WTC11 (cell line): Measurements from ENCODE around the gene ATG7.

ENCODE experiments used
- CREB1 ChIP-seq: sonication (generic); formaldehyde crosslinking; IDR thresholded peaks from 2 replicates; pipeline ENCODE4 v1.8.0; 2023; ENCODE audit warnings: mild to moderate bottlenecking, missing genetic modification reagents
- ETV6 ChIP-seq: sonication (generic); formaldehyde crosslinking; IDR thresholded peaks from 2 replicates; pipeline ENCODE4 v1.8.1; 2022; ENCODE audit warnings: mild to moderate bottlenecking, missing genetic modification reagents
- FOXK1 ChIP-seq: sonication (generic); formaldehyde crosslinking; IDR thresholded peaks from 2 replicates; pipeline ENCODE4 v1.8.0; 2022; ENCODE audit warnings: mild to moderate bottlenecking, moderate library complexity, missing genetic modification reagents
- SP1 ChIP-seq: sonication (generic); formaldehyde crosslinking; conservative IDR thresholded peaks from 2 replicates; pipeline ENCODE4 v1.8.1; 2022; ENCODE audit warnings: missing genetic modification reagents
- ZNF317 ChIP-seq: sonication (generic); formaldehyde crosslinking; IDR thresholded peaks from 2 replicates; pipeline ENCODE4 v1.8.1; 2023; ENCODE audit warnings: low read depth, mild to moderate bottlenecking, moderate library complexity, missing genetic modification reagents, borderline replicate concordance
- TF ChIP-seq, protein P1 (sequence below): sonication (generic); formaldehyde crosslinking; IDR thresholded peaks from 2 replicates; pipeline ENCODE4 v1.8.0; 2023; ENCODE audit warnings: missing genetic modification reagents
- TF ChIP-seq, protein P2 (sequence below): sonication (generic); formaldehyde crosslinking; IDR thresholded peaks from 2 replicates; pipeline ENCODE4 v1.8.0; 2023; ENCODE audit warnings: mild to moderate bottlenecking, missing genetic modification reagents
- TF ChIP-seq, protein P3 (sequence below): fragments of 200-600 bp; IDR thresholded peaks from 2 replicates; pipeline ENCODE4 v1.8.0; 2022; ENCODE audit warnings: antibody characterized with exemption
- TF ChIP-seq, protein P4 (sequence below): sonication (generic); formaldehyde crosslinking; IDR thresholded peaks from 2 replicates; pipeline ENCODE4 v1.8.0; 2022; ENCODE audit warnings: mild to moderate bottlenecking, missing genetic modification reagents
- TF ChIP-seq, protein P5 (sequence below): sonication (generic); formaldehyde crosslinking; IDR thresholded peaks from 2 replicates; pipeline ENCODE4 v1.8.1; 2022; ENCODE audit warnings: low read depth, missing genetic modification reagents, borderline replicate concordance

DNA sequence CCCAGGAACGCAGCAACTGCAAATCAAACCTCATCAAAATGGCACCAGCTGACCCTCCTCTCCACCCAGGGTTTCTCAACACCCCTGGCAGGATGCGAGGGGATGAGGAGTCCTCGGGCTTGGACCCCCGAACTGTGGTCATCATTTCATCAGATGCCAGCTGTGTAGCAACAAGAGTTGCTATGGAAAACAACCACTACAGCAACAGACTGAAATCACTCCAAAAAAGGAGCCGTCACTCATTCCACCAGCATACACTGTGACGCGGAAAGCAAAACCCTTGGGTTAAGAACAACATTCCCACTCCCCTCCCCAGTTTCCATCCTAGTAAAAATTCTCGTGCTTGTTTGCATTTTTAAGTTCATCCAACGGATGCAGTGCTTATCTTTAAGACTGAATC is 331.4 kb downstream of the ATG7 start:
- TF ChIP-seq SP1 (CRISPR knock-in tag), result no peak
- TF ChIP-seq, protein P1, sequence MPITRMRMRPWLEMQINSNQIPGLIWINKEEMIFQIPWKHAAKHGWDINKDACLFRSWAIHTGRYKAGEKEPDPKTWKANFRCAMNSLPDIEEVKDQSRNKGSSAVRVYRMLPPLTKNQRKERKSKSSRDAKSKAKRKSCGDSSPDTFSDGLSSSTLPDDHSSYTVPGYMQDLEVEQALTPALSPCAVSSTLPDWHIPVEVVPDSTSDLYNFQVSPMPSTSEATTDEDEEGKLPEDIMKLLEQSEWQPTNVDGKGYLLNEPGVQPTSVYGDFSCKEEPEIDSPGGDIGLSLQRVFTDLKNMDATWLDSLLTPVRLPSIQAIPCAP (CRISPR knock-in tag), result no peak
- TF ChIP-seq, protein P2, sequence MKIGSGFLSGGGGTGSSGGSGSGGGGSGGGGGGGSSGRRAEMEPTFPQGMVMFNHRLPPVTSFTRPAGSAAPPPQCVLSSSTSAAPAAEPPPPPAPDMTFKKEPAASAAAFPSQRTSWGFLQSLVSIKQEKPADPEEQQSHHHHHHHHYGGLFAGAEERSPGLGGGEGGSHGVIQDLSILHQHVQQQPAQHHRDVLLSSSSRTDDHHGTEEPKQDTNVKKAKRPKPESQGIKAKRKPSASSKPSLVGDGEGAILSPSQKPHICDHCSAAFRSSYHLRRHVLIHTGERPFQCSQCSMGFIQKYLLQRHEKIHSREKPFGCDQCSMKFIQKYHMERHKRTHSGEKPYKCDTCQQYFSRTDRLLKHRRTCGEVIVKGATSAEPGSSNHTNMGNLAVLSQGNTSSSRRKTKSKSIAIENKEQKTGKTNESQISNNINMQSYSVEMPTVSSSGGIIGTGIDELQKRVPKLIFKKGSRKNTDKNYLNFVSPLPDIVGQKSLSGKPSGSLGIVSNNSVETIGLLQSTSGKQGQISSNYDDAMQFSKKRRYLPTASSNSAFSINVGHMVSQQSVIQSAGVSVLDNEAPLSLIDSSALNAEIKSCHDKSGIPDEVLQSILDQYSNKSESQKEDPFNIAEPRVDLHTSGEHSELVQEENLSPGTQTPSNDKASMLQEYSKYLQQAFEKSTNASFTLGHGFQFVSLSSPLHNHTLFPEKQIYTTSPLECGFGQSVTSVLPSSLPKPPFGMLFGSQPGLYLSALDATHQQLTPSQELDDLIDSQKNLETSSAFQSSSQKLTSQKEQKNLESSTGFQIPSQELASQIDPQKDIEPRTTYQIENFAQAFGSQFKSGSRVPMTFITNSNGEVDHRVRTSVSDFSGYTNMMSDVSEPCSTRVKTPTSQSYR (CRISPR knock-in tag), result no peak
- no peak for TF ChIP-seq ETV6 (CRISPR knock-in tag)
- TF ChIP-seq, protein P3, sequence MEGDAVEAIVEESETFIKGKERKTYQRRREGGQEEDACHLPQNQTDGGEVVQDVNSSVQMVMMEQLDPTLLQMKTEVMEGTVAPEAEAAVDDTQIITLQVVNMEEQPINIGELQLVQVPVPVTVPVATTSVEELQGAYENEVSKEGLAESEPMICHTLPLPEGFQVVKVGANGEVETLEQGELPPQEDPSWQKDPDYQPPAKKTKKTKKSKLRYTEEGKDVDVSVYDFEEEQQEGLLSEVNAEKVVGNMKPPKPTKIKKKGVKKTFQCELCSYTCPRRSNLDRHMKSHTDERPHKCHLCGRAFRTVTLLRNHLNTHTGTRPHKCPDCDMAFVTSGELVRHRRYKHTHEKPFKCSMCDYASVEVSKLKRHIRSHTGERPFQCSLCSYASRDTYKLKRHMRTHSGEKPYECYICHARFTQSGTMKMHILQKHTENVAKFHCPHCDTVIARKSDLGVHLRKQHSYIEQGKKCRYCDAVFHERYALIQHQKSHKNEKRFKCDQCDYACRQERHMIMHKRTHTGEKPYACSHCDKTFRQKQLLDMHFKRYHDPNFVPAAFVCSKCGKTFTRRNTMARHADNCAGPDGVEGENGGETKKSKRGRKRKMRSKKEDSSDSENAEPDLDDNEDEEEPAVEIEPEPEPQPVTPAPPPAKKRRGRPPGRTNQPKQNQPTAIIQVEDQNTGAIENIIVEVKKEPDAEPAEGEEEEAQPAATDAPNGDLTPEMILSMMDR, result no peak
- TF ChIP-seq CREB1 (CRISPR knock-in tag), result no peak
- TF ChIP-seq, protein P4, sequence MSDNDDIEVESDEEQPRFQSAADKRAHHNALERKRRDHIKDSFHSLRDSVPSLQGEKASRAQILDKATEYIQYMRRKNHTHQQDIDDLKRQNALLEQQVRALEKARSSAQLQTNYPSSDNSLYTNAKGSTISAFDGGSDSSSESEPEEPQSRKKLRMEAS (CRISPR knock-in tag), result no peak
- no peak for TF ChIP-seq FOXK1
- TF ChIP-seq ZNF317 (CRISPR knock-in tag), result no peak
- TF ChIP-seq, protein P5, sequence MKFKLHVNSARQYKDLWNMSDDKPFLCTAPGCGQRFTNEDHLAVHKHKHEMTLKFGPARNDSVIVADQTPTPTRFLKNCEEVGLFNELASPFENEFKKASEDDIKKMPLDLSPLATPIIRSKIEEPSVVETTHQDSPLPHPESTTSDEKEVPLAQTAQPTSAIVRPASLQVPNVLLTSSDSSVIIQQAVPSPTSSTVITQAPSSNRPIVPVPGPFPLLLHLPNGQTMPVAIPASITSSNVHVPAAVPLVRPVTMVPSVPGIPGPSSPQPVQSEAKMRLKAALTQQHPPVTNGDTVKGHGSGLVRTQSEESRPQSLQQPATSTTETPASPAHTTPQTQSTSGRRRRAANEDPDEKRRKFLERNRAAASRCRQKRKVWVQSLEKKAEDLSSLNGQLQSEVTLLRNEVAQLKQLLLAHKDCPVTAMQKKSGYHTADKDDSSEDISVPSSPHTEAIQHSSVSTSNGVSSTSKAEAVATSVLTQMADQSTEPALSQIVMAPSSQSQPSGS, result no peak
